Bronchial epithelial cell (primary cell): ENCODE results near the gene ZNF358. TPM values are rescaled to one million over a fixed set of nuclear protein-coding genes. Genes with fewer than 3 reads are reported as not detected.
A peak's percentile ranks its signal among the peaks of the same experiment; 100 is the strongest.

Experiments used
- DNase-seq: peaks from one replicate; pipeline ENCODE4 v3.0.0-alpha.2; 2010; ENCODE audit warnings: low read depth
- FAIRE-seq: peaks from 2 replicates; lab custom pipeline; 2011; peaks lifted over from hg19 to GRCh38; lab: Jason Lieb, UNC
- H3K27me3 ChIP-seq: 2 replicates; pipeline ENCODE4 v1.5.1; 2011; ENCODE audit warnings: low read length; ENCODE audit not compliant: control insufficient read depth, insufficient read depth
- H3K36me3 ChIP-seq: 2 replicates; pipeline ENCODE4 v1.5.1; 2011; ENCODE audit warnings: low read length; ENCODE audit not compliant: control insufficient read depth, insufficient read depth
- H3K4me3 ChIP-seq: 2 replicates; pipeline ENCODE4 v1.5.1; 2011; ENCODE audit warnings: mild to moderate bottlenecking, low read depth, low read length, control low read depth
- CTCF ChIP-seq: IDR thresholded peaks from 2 replicates; pipeline ENCODE4 v1.5.1; 2011; ENCODE audit warnings: mild to moderate bottlenecking, moderate library complexity, low read length, control low read depth, inconsistent platforms; ENCODE audit not compliant: insufficient read depth, severe bottlenecking
- total RNA-seq: library from RNA; depleted of rRNA; stranded (reverse); fragments of >200 nt; gene quantifications from 2 replicates; pipeline ENCODE4 v1.2.1, GENCODE V29; 2014

Gene ZNF358
- total RNA-seq, 1 donor from 2014 or later = 3.9 TPM

- Histone ChIP-seq H3K27me3 (no peaks in the 10 kb centered on the region), H3K4me3 (no peak overlapping the region), H3K36me3 (no peaks in the 10 kb centered on the region)
- DNase-seq (no peak), FAIRE-seq (no peak)
- TF ChIP-seq CTCF = no peak
These were observed 37.6 kb upstream of the ZNF358 start for GRCh38 chr19:7478173-7478842.

- no peak for DNase-seq
- H3K4me3 ChIP-seq = no peak overlapping the region
- no peak for TF ChIP-seq CTCF
- no peak for FAIRE-seq
- H3K27me3 ChIP-seq = no peaks in the 10 kb centered on the region
- no peaks in the 10 kb centered on the region for H3K36me3 ChIP-seq
These were observed 37.1 kb upstream of the ZNF358 start for GRCh38 chr19:7478843-7479227.

GRCh38 chr19:7480222-7480969 lies 35.5 kb upstream of the ZNF358 start:
- H3K27me3 ChIP-seq = no peaks in the 10 kb centered on the region
- DNase-seq (no peak), FAIRE-seq (no peak)
- H3K4me3 ChIP-seq = no peak overlapping the region
- TF ChIP-seq CTCF = no peak
- H3K36me3 ChIP-seq = no peaks in the 10 kb centered on the region

- Histone ChIP-seq H3K36me3 (no peaks in the 10 kb centered on the region), H3K27me3 (no peaks in the 10 kb centered on the region), H3K4me3 (no peak overlapping the region)
- no peak for FAIRE-seq
- no peak for DNase-seq
- TF ChIP-seq CTCF = no peak
These were observed 35.0 kb upstream of the ZNF358 start for GRCh38 chr19:7480970-7481255.

- no peak for TF ChIP-seq CTCF
- Histone ChIP-seq H3K27me3 (no peaks in the 10 kb centered on the region), H3K4me3 (no peak overlapping the region), H3K36me3 (no peaks in the 10 kb centered on the region)
- DNase-seq = peak; percentile 55
- FAIRE-seq = no peak
These were observed 33.1 kb upstream of the ZNF358 start for GRCh38 chr19:7482584-7483439.
